ENCODE data around the gene STUB1. TPM values are rescaled to one million over a fixed set of nuclear protein-coding genes. Genes with fewer than 3 reads are reported as not detected.

The STUB1 gene
- total and polyA plus RNA-seq, 10 of the 15 experiments (the other 5 are each of a cell fraction or from before 2014, with no cell fraction given) = 4.2 to 136 (median 67.1) TPM

DNA sequence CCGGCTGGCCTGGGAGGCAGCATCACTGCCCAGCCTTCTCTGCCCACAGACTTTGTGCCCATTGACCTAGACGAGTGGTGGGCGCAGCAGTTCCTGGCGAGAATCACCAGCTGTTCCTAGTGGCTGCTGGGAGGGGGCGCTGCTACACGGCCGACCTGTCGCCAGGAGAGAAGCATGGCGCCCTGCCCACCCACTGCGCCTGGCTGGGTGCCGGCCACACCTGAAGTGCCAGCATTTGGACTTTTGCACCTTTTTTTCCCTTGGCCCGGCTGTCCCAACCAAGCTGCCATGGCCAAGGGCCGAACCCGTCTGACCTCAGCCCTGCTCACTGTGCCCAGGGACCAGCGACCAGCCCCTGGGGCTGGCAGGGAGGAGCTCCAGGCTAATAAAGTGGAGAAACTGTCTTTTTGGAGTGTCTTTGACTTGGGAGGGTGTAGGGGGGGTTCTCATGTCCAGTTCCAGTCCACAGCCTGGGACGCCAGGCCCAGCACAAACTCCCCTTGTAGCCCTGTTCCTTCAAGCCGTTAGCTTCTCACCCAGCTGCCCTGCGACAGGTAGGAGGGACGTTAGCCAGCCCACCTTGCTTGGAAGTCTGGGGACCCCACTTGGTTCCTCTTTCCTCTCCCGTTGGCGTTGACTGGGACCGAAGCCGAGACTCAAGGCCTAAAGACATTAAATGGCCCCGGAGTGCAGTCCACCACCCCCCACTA lies 32.0 kb upstream of the STUB1 start (continued):
- TF ChIP-seq, protein P1, sequence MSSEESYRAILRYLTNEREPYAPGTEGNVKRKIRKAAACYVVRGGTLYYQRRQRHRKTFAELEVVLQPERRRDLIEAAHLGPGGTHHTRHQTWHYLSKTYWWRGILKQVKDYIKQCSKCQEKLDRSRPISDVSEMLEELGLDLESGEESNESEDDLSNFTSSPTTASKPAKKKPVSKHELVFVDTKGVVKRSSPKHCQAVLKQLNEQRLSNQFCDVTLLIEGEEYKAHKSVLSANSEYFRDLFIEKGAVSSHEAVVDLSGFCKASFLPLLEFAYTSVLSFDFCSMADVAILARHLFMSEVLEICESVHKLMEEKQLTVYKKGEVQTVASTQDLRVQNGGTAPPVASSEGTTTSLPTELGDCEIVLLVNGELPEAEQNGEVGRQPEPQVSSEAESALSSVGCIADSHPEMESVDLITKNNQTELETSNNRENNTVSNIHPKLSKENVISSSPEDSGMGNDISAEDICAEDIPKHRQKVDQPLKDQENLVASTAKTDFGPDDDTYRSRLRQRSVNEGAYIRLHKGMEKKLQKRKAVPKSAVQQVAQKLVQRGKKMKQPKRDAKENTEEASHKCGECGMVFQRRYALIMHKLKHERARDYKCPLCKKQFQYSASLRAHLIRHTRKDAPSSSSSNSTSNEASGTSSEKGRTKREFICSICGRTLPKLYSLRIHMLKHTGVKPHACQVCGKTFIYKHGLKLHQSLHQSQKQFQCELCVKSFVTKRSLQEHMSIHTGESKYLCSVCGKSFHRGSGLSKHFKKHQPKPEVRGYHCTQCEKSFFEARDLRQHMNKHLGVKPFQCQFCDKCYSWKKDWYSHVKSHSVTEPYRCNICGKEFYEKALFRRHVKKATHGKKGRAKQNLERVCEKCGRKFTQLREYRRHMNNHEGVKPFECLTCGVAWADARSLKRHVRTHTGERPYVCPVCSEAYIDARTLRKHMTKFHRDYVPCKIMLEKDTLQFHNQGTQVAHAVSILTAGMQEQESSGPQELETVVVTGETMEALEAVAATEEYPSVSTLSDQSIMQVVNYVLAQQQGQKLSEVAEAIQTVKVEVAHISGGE (CRISPR knock-in tag; IDR thresholded peaks at IDR 0.05) = no peak
- TF ChIP-seq SIX5 (IDR thresholded peaks at IDR 0.05; ENCODE audit: low read depth, low read length, severe bottlenecking) (no peak), MEF2A (IDR thresholded peaks at IDR 0.05; ENCODE audit: insufficient read depth, low read depth, low read length) (no peak), EZH2 (IDR thresholded peaks at IDR 0.05; ENCODE audit: borderline replicate concordance, control insufficient read depth, low read depth, low read length) (no peak), CEBPB (IDR thresholded peaks at IDR 0.05; ENCODE audit: borderline replicate concordance in 1 of 2, low read depth in 2 of 2, low read length in 2 of 2) (no peak), RUNX3 (IDR thresholded peaks at IDR 0.05; ENCODE audit: low read length) (peak; percentile 34; the same call in 1 of the 2 replicates), SMC3 (IDR thresholded peaks at IDR 0.05; ENCODE audit: borderline replicate concordance, low read length) (no peak; the same call in 1 of the 2 replicates), HDGF (IDR thresholded peaks at IDR 0.05) (peak; percentile 67; the same call in 1 of the 2 replicates), BCL11A (IDR thresholded peaks at IDR 0.05; ENCODE audit: low read depth, low read length) (no peak), PAX8 (IDR thresholded peaks at IDR 0.05) (no peak), MXI1 (IDR thresholded peaks at IDR 0.05; ENCODE audit: low read depth, low read length) (peak; percentile 70), SIN3A (IDR thresholded peaks at IDR 0.05; ENCODE audit: low read depth, low read length) (peak; percentile 50; the same call in 1 of the 2 replicates), BHLHE40 (IDR thresholded peaks at IDR 0.05; ENCODE audit: borderline replicate concordance in 1 of 2, low read depth in 2 of 2, low read length in 1 of 2) (peak in 1 of 2 experiments; percentile 22; a peak in 1 of 4 replicates), SMARCA5 (IDR thresholded peaks at IDR 0.05) (peak; percentile 92), IKZF1 (conservative IDR thresholded peaks at IDR 0.05) (no peak), CBFB (IDR thresholded peaks at IDR 0.05; ENCODE audit: low read depth) (no peak), ZNF384 (IDR thresholded peaks at IDR 0.05; ENCODE audit: borderline replicate concordance, low read depth, low read length) (no peak), GATAD2B (conservative IDR thresholded peaks at IDR 0.05; ENCODE audit: low read depth) (0 out of 2 replicates have a peak, but pooled peaks have one; percentile 19), TCF3 (IDR thresholded peaks at IDR 0.05; ENCODE audit: borderline replicate concordance, insufficient read depth, low read depth, low read length) (0 out of 2 replicates have a peak, but pooled peaks have one; percentile 35)
- TF ChIP-seq, protein P2, sequence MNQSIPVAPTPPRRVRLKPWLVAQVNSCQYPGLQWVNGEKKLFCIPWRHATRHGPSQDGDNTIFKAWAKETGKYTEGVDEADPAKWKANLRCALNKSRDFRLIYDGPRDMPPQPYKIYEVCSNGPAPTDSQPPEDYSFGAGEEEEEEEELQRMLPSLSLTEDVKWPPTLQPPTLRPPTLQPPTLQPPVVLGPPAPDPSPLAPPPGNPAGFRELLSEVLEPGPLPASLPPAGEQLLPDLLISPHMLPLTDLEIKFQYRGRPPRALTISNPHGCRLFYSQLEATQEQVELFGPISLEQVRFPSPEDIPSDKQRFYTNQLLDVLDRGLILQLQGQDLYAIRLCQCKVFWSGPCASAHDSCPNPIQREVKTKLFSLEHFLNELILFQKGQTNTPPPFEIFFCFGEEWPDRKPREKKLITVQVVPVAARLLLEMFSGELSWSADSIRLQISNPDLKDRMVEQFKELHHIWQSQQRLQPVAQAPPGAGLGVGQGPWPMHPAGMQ (IDR thresholded peaks at IDR 0.05; ENCODE audit: borderline replicate concordance) = no peak
- TF ChIP-seq, protein P3, sequence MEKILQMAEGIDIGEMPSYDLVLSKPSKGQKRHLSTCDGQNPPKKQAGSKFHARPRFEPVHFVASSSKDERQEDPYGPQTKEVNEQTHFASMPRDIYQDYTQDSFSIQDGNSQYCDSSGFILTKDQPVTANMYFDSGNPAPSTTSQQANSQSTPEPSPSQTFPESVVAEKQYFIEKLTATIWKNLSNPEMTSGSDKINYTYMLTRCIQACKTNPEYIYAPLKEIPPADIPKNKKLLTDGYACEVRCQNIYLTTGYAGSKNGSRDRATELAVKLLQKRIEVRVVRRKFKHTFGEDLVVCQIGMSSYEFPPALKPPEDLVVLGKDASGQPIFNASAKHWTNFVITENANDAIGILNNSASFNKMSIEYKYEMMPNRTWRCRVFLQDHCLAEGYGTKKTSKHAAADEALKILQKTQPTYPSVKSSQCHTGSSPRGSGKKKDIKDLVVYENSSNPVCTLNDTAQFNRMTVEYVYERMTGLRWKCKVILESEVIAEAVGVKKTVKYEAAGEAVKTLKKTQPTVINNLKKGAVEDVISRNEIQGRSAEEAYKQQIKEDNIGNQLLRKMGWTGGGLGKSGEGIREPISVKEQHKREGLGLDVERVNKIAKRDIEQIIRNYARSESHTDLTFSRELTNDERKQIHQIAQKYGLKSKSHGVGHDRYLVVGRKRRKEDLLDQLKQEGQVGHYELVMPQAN (conservative IDR thresholded peaks at IDR 0.05) = 0 out of 2 replicates have a peak, but pooled peaks have one; percentile 21
- TF ChIP-seq, protein P4, sequence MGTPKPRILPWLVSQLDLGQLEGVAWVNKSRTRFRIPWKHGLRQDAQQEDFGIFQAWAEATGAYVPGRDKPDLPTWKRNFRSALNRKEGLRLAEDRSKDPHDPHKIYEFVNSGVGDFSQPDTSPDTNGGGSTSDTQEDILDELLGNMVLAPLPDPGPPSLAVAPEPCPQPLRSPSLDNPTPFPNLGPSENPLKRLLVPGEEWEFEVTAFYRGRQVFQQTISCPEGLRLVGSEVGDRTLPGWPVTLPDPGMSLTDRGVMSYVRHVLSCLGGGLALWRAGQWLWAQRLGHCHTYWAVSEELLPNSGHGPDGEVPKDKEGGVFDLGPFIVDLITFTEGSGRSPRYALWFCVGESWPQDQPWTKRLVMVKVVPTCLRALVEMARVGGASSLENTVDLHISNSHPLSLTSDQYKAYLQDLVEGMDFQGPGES (IDR thresholded peaks at IDR 0.05) = no peak
